TTC549 (cell line): ENCODE measurements around the gene SLC5A1.
"Not testable (repeated sequence)": the region's sequence is repeated elsewhere in the genome, so short reads cannot be mapped to it uniquely, and the experiment has no call there.

ENCODE experiments used
- FAIRE-seq: peaks from 2 replicates; lab custom pipeline; 2012; peaks lifted over from hg19 to GRCh38; lab: Jason Lieb, UNC

SLC5A1 gene

DNA sequence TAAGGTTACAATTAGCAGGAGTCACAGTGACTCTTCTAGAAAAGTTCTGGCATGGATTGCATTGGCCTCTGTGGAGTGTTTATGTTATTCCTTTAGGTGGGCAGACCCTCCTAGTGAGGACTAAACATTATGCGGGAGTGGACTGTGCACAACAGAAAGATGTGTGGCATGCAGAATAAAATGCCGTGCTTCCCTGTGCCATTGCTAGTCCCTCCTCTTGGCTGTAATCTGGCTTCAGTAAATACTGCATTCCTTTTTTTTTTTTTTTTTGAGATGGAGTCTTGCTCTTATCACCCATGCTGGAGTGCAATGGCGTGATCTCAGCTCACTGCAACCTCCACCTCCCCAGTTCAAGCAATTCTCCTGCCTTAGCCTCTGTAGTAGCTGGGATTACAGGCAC, 45.0 kb downstream of the SLC5A1 start:
- FAIRE-seq, result no peak

DNA sequence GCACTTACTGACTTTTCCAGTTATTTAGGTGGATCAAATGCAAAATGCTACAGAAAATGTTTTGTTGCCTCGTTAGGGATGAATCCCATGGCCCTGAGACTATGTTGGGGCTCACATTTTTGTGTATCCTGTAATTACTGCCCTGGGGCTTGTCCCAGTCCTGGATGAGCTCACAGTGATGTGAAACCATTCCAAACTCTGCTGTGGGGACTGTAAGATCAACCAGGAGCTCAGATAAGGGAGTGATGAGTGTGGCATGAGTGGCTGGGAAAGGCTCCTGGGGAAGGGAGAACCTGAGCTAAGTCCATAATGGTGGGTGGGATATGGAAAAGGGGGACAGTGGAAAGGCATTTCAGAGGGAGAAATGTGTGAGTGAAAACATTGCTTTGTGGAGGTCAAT, 54.0 kb downstream of the SLC5A1 start:
- no peak for FAIRE-seq

DNA sequence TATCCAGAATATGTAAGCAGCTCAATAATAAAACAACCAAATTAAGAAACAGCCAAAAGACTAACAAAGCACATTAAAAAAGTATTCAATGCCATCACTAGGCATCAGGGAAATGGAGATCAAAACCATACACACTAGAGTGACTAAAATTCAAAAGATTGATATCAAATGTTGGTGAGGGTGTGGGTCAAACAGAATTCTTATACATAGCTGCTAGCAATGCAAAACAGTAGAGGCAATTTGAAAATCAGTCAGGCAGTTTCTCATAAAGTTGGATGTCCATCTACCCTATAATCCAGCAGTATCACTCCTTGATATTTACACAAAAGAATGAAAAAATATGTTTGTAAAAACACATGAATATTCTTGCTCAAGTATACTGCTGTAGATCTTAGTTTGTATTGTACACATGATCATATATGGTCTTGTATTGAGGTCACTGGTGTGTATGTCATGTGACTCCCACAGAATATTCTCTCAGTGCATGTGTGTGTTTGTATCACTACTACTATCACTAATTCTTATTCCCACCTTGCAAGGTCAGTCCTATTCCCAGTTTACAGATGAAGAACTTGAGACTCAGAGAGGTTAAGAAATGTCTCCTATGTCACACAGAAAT, 54.9 kb downstream of the SLC5A1 start:
- no peak for FAIRE-seq

DNA sequence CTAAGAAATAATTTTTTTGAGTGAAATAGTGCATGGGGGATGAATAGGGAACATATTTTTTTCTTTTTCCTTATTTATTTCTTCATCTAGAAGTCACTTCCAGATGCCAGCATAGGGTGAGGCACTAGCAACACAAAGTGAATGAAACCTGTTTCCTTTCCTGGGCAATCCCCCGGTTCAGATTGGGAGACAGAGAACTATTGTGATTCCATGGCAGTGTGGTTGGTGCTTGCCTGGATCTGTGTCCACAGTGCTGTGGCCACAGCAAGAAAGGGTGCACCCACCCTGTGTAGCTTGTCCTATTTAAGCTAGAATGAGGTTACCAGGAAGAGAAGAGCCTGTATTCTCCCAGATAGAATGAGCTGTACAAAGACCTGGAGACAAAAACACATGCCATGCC, 57.6 kb downstream of the SLC5A1 start:
- FAIRE-seq, result no peak

DNA sequence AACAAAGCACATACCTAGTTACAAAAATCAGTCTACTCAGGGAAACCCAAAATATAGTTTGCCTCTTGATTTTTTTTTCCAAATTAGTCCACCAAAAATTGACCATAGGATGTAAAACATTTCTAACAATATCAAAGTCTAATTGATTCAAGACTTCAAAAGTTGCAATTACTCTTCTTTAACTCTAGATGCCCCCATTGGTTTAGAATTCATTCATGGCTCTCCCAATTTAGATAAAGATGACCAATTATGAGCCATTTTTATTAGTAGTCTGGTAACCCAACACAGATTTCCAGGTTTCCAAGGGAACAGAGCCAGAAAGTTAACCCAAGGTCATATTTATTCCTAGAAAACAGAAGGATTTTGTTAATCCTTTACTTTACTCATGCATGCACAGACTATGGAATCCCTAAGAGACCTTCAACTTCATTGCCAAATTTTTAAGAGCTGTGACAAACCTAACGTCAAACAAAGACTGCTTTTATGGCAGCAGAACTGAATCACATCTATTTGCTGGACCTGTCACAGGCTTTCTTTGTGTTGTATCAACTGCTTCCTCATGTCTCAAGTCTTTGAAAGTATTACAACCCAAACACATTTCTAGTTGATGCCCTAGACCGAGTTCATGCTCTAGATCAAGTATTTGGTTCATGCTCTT, 60.7 kb downstream of the SLC5A1 start:
- no peak for FAIRE-seq

DNA sequence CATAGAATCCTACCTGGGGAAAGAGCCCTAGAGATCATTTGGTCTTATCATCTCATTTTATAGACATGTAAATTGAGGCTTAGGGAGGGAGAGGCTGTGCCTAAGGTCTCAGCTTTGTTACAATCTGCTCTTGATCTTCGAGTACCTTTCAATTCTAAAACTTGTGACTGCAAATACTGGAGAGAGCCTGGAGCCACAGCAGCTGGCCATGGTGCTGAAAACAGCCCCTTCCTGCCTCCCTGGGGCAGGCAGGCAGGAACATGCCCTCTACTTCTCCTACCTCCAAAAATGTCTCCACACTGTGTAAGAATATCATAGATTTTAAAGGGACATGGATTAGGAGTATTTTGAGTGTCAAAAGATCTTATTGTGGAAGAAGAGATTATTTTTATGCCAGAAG, 63.9 kb downstream of the SLC5A1 start:
- FAIRE-seq, result no peak

DNA sequence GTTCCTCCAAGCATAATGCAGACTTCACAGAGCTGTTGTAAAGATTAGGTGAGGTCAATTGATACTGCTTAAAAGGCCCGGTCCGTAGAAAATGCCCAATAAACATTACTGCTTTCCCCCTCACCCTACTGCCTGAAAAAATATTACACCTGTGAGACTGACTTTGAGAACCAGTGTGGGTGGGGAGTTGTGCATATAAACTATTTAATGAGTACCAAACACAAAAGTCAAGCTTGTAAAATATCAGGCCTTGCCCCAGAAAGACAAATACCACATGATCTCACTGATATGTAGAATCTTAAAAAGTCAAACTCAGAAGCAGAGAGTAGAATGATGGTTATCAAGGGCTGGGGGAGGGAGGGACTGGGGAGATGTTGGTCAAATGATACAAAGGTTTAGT, 69.3 kb downstream of the SLC5A1 start:
- no peak for FAIRE-seq

DNA sequence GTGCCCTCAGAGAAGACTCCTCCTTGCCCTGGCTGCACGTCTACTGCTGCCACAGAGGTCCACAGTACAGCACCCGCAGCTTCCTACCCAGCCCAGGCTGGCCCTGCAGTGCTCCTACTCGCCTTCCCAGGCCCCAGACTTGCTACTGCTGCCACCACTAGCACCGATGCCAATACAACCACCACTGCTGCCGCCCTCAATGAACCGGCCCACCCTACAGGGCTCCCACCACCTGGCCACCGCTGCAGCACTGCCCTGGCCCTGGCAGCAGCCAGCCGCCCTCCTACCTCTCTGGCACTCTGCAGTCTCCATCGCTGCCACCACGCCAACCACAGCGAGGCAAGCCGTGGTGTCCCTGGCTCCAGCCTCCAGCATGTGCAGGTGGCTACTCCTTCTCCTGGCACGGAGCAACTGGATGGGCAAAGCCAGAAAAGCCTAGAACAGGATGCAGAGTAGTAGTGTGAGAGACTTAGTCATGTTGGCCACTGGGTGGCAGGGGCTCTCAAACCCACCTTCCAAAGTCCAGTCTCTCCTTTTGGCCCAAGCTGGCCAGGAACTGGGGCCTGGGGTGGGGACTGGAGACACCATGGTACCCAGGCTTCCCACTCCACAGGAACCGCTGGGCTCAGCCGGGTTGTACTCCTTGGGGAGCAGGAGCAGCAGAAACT, 76.6 kb downstream of the SLC5A1 start:
- FAIRE-seq, result no peak

DNA sequence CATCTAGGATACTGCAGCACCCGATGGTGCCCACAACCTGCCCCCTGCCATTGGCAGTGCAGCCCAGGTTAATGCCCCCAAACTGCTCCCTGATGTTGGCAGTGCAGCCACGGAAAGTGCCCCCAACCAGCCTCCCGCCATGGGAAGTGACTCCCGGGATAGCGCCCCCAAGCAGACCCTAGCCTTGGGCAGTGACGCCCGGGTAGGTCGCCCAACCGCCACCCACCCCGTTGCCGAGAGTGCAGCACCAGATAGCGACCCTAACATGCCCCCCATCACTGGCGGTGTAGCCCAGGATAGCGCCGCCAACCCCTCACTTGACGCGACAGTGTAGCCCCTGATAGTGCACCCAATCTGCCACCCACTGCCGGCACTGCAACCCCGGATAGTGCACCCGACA, 77.5 kb downstream of the SLC5A1 start:
- FAIRE-seq, result no peak

DNA sequence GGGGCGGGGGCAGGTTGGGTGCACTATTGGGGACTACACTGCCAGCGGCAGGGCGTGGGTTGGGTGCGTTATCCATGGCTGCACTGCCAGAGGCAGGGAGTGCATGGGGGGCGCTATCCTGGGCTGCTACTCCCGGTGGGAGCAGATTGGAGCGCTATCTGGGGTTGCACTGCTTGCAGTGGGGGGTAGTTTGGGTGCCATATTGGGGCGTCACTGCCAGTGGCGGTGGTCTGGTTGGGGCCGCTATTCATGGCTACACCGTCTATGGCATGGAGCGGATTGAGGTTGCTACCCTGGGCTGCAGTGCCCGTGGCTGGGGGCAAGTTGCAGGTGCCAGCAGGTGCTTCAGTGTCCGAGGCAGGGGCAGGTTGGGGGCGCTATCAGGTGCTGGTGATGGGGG, 79.8 kb downstream of the SLC5A1 start:
- FAIRE-seq, result no peak

DNA sequence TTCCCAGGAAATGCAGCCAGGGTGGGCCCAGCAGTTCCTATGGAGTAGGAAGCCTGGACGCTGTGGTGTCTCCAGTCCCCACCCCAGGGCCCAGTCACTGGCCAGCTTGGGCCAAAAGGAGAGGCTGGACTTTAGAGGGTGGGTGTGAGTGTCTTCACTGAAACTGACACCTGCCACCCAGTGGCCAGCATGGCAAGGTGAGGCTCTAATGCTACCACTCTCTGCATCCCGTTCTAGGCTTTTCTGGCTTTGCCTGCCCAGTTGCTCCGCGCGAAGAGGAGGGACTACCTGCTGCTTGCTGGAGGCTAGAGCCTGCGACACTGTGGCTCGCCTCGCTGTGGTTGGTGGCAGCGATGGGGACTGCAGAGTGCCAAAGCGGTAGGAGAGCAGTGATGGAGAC, 80.6 kb downstream of the SLC5A1 start:
- no peak for FAIRE-seq

DNA sequence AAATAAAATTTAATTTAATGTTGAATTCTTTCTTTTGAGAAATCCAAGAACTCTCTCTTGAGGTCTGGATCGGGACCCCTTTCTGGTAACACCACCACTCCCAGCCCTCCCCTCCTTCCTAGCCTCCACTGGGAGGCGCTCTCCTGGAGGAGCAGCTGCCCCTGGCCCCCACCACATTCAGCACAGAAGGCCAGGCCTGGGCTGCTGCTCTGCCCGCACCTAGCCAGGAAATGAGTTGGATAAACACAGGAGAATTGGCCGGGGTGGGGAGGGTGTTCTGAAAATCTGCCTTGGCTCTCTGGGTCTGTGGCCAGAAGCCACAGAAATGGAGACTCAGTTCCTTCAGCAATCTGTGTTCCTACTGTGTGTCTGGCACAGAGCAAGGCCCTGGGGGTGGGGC, 84.8 kb downstream of the SLC5A1 start:
- no peak for FAIRE-seq

DNA sequence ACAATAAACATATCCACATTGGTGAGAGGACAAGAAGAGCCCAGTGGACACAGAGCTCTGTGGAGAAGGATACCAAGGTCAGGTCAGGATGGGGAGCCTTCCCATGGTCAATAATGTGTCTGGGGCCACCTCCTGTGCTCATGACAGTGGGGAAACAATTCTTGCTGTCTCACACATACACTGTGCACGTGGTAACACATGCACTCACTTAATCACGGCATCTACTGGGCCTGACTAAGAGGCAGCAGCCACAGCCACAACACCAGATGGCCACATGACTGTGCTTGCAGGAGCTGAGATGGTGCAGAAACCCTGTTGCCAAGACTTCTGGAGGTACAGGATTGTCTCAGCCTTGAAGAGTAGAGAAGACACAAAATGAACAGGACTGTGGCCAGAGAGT, 87.4 kb downstream of the SLC5A1 start:
- no peak for FAIRE-seq

DNA sequence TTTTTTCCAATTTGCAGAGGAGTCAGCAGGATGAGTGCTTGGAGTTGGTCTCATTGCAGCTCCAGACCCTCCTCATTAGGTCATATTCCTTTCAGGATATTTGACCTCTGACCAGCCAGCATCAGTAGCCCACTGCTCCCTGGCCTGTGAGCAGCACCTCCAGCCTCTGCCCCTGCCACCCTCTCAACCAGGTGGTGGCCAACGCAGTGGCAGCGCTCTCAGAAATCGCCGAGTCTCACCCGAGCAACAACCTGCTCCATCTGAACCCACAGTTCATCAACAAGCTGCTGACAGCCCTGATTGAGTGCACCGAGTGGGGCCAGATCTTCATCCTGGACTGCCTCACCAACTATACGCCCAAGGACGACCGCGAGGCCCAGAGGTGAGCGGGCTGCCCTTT, 89.1 kb downstream of the SLC5A1 start:
- FAIRE-seq, result no peak

DNA sequence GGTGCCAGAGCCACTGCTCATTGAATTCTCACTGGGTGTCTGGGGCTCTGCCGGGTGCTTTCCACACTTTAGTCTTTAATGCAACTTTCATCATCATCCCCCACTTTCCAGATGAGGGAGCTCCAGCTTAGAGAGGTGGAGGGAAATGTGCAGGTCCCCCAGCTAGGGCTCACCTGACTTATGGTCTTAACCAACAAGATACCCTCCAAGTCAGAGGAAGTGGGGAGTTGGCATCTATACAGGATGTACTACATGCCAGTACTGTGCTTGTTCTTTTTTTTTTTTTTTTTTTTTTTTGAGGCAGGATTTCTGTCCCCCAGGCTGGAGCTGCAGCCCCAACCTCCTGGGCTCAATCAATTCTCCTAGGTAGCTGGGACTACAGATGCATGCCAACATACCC, 89.7 kb downstream of the SLC5A1 start:
- no peak for FAIRE-seq

DNA sequence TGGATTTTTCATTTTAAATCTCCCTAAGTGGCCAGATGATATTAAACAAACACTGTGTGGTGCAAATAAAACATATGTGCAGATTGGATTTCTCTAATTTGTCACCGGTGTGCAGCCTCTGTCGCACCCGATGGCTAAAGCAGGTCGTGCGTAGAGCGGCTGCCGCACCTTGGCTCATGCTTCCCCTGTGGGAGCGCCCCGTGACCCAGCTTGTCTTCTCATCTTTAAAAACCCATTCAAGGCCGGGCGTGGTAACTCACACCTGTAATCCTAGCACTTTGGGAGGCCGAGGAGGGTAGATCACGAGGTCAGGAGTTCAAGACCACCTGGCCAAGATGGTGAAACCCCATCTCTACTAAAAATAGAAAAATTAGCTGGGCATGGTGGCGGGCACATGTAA, 91.7 kb downstream of the SLC5A1 start:
- FAIRE-seq, result not testable (repeated sequence)

DNA sequence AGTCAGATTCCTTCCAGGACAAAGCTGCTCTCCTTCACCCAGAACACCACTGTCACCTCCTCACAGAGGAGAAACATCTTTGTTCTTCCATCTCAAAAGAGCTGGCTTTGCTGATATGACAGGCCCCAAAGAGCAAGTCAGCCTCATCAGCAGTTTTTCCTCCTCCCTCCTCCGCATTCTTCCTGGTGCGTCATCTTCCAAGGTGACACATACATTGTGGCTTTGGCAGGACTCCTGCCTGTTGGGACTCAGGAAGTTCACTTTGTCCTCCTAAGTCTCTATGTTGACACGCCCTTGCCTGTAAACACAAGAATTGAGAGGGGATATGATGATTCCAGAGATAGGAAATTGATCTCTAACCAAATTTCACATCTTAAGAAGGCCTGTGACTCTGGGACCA, 92.9 kb downstream of the SLC5A1 start:
- not testable (repeated sequence) for FAIRE-seq

DNA sequence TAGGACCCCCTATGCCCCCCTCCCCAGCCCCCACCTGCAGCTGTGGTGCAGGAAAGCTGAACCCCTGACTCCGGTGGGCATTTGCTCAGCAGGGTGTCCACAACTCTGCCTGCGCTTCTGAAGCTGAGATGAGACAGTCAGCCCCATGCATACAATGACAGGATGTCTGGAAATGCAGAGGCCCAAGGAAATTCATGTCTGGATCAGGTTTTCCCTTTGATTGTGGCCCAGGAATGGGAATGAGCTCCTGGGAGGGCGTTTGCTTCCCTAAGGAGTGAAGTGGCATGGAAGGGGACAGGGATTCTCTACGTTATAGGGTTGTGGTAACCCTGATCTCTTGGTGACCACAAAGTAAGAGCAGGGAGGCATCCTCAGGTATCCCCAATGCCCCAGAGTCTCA, 93.8 kb downstream of the SLC5A1 start:
- not testable (repeated sequence) for FAIRE-seq

DNA sequence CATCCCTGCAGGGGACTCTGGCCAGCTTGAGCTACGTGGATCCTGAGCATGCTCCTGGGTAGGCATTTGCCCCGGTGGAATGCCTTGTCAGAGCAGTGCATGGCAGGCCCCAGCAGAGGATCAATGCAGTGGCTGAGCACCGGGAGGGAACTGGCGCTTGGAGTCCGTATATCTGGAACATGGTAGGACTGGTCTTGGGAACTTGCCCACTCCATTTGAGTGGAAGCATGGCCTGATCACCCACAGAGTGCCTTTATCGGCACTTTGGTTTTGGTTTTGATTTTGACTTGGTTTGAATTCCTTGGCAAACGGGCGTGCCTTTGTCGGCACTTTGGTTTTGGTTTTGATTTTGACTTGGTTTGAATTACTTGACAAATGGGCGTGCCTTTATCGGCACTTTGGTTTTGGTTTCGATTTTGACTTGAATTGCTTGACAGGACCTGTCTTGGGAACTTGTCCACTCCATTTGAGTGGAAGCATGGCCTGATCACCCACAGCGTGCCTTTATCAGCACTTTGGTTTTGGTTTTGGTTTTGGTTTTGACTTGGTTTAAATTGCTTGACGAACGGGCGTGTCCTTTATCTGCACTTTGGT, 94.8 kb downstream of the SLC5A1 start:
- not testable (repeated sequence) for FAIRE-seq

DNA sequence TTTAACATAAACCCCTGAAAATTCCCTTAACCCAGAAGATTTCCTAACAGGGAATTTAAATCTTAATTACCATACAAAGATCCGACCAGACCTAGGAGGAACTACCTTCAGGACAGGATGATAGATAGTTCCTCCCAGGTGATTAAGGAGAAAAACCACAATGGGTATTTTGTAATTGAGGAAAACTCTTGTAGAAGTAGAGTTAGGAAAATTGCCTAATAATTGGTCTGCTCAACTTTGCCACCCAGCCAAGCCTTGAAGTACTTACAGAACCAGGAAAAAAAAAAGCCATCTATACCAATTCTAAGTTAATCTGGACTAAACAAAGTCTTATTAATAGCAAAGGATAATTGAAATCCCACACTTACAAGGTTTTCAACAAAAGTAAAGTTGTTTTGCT, 95.5 kb downstream of the SLC5A1 start:
- FAIRE-seq, result not testable (repeated sequence)

DNA sequence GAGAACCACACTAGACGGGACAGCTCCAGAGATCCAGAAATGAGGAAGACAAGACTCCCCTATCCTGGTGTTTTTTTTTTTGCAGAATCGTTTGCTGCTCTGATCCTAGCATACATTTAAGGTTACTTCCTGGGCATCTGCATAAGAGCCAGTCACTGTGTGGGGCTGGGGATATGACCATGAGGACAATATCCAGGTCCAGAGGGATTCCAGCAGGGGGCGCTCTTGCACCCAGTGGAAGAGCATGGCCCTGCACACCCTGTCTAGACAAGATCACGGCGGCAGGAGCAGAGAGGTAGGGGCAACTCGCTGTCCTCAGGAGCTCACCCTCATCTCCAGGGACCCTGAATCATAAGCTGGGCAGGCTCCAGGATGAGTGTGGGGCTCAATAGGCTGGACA, 97.6 kb downstream of the SLC5A1 start:
- FAIRE-seq, result not testable (repeated sequence)

DNA sequence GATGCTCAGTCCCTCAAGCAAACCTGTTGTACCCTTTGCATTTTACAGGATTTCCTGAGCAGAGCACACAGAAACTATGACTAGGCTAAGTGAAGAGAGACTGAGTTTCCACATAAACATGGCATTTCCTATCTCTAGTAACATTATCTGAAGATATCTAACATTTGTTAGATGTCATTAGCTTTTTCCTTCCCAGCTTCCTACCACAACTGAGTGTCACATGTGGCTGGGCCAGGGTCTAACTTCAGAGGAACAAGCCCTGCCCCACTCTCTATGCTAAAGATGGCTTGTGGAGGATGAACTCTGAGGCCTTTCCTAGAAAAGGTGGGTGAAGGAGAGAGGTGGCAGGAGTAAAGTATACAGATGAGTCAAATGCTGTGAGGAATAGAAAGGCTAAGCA, 99.5 kb downstream of the SLC5A1 start:
- no peak for FAIRE-seq

DNA sequence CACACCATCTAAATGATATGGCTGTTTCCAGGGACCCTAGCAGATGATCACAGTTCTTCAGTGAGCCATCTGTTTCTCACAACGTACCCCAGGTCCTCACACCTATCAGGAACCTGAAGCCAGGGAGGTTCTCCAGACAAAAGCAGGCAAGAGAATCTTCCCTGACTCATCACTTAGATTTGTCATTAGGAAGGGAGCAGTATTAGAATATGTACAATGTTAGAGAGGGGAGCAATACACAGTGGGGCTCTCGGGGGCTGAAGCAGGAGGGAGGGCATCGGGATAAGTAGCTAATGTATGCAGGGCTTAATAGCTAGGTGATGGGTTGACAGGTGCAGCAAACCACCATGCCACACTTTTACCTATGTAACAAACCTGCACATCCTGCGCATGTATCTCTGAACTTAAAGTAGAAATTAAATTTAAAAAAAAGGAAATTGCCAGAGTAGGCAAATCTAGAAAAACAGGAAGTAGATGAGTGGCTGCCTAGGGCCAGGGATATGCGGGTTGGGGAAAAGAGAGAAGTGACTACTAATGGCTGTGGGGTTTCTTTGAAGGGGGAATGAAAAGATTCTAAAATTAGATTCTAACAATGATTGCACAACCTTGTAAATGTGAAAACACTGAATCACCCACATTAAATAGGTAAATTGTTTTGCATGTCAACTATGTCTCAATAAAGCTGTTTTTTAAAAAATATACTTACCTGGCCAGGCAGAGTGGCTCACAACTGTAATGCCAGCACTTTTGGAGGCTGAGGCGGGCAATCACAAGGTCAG, 101.6 kb downstream of the SLC5A1 start:
- FAIRE-seq, result no peak
